ENCODE results near the gene VSIR.

- TF ChIP-seq CTCF (IDR thresholded peaks at IDR 0.05 in 2 of 3, conservative IDR thresholded peaks at IDR 0.05 in 1 of 3; ENCODE audit: control insufficient read depth in 2 of 3, extremely low read depth in 1 of 3, insufficient read depth in 1 of 3, low read depth in 3 of 3, low read length in 3 of 3) (no peak), EP300 (IDR thresholded peaks at IDR 0.05; ENCODE audit: borderline replicate concordance in 1 of 2, control insufficient read depth in 1 of 2, low read depth in 2 of 2, low read length in 2 of 2) (no peak), REST (IDR thresholded peaks at IDR 0.05; ENCODE audit: low read depth, low read length) (no peak), BCL3 (IDR thresholded peaks at IDR 0.05; ENCODE audit: borderline replicate concordance, insufficient read depth, low read depth, low read length, poor library complexity, severe bottlenecking) (no peak), GABPA (IDR thresholded peaks at IDR 0.05; ENCODE audit: low read depth) (no peak), HDAC6 (IDR thresholded peaks at IDR 0.05; ENCODE audit: unreplicated experiment) (no peak), JUNB (IDR thresholded peaks at IDR 0.05) (no peak), CHD4 (IDR thresholded peaks at IDR 0.05) (no peak), SUZ12 (IDR thresholded peaks at IDR 0.05; ENCODE audit: unreplicated experiment) (no peak), SMC3 (IDR thresholded peaks at IDR 0.05; ENCODE audit: borderline replicate concordance, low read length) (no peak)
These were observed 35.5 kb downstream of the VSIR start for GRCh38 chr10:71737834-71738197.
